HUES6 (cell line): ENCODE results near the gene RIN3.

Experiments used
- H3K27ac ChIP-seq: 2 replicates; pipeline ENCODE4 v1.7.0; 2013; ENCODE audit warnings: low read depth, mild to moderate bottlenecking, low read length, inconsistent platforms
- H3K27me3 ChIP-seq: 2 replicates; pipeline ENCODE4 v1.6.1; 2013; ENCODE audit warnings: low read length; ENCODE audit not compliant: control insufficient read depth, insufficient read depth
- H3K36me3 ChIP-seq: 2 replicates; pipeline ENCODE4 v1.6.1; 2013; ENCODE audit warnings: low read length; ENCODE audit not compliant: control insufficient read depth, insufficient read depth
- H3K4me1 ChIP-seq: 2 replicates; pipeline ENCODE4 v1.6.1; 2013; ENCODE audit warnings: low read length; ENCODE audit not compliant: control insufficient read depth, insufficient read depth
- H3K4me3 ChIP-seq: 2 replicates; pipeline ENCODE4 v1.5.1; 2013; ENCODE audit warnings: low read depth, low read length
- H3K9ac ChIP-seq: one replicate; pipeline ENCODE4 v1.6.1; 2013; ENCODE audit warnings: mild to moderate bottlenecking, low read length
- H3K9me3 ChIP-seq: 2 replicates; pipeline ENCODE4 v1.6.1; 2013; ENCODE audit warnings: low read depth, low read length; ENCODE audit not compliant: control insufficient read depth, insufficient read depth

Gene RIN3

DNA sequence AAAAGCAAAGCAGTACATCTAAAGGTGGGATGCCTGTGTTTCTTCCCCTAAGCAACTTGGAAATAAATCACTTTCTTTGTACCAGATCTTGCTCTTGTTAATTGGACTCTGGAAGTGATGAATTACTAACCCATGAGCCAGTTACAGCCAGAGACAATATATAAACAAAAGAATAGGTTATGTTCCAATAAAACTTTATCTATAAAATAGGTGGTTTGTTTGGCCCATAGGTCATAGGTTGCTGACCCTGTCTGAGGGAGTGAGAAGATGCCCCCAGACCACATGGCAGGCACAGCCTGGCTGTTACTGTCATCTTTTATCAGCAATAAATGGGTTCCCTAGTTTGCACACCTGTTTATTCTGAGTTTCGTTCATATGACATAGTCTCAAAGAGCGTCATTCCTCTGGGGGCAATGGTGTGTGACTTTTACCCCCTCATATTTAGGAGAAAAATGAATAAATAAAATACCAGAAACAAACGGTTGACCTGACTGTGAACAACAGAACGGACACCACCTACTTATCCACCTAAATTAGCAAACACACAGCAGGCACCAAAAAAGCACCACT lies 224.1 kb downstream of the RIN3 start:
- Histone ChIP-seq H3K9ac (no peak overlapping the region), H3K27ac (no peak overlapping the region), H3K27me3 (no peaks in the 10 kb centered on the region), H3K9me3 (no peaks in the 10 kb centered on the region), H3K4me1 (peaks cover 9% of the 10 kb centered on the region), H3K4me3 (no peak overlapping the region), H3K36me3 (no peaks in the 10 kb centered on the region; the same call in 1 of the 2 replicates)
